Activated CD4-positive, alpha-beta T cell treated with anti-CD3 and anti-CD28 coated beads, Interleukin-2, Interleukin-4, amounts not matched to agents 100 ng/mL and 50 ng/mL, durations not matched to agents 16 hours and 8 hours (primary cell): ENCODE data around the gene ADCY5.

Experiments used
- DNase-seq: peaks from one replicate; pipeline ENCODE4 v3.0.0-alpha.2; 2020; ENCODE audit warnings: low spot score

Gene ADCY5

GRCh38 chr3:123300583-123300982 is 148.3 kb downstream of the ADCY5 start:
- DNase-seq: no peak

GRCh38 chr3:123300056-123300455 is 148.8 kb downstream of the ADCY5 start:
- no peak for DNase-seq

- no peak for DNase-seq
Measured at GRCh38 chr3:123299581-123299980, 149.3 kb downstream of the ADCY5 start.

- DNase-seq: no peak
Measured at GRCh38 chr3:123298903-123299302, 150.0 kb downstream of the ADCY5 start.

- DNase-seq: no peak
Measured at GRCh38 chr3:123297627-123297899, 151.3 kb downstream of the ADCY5 start.

GRCh38 chr3:123296836-123297626 is 151.9 kb downstream of the ADCY5 start:
- no peak for DNase-seq

GRCh38 chr3:123296261-123296660 is 152.6 kb downstream of the ADCY5 start:
- no peak for DNase-seq

GRCh38 chr3:123295901-123296250 is 153.0 kb downstream of the ADCY5 start:
- DNase-seq: no peak

GRCh38 chr3:123295171-123295900 is 153.6 kb downstream of the ADCY5 start:
- no peak for DNase-seq

- no peak for DNase-seq
Measured at GRCh38 chr3:123294296-123294938, 154.5 kb downstream of the ADCY5 start.

GRCh38 chr3:123292321-123293310 is 156.3 kb downstream of the ADCY5 start:
- no peak for DNase-seq

GRCh38 chr3:123291404-123291803 is 157.5 kb downstream of the ADCY5 start:
- no peak for DNase-seq

- no peak for DNase-seq
Measured at GRCh38 chr3:123290962-123291361, 157.9 kb downstream of the ADCY5 start.

- DNase-seq: no peak
Measured at GRCh38 chr3:123290107-123290930, 158.6 kb downstream of the ADCY5 start.

- no peak for DNase-seq
Measured at GRCh38 chr3:123289391-123290106, 159.3 kb downstream of the ADCY5 start.

GRCh38 chr3:123287962-123288302 is 161.0 kb downstream of the ADCY5 start:
- DNase-seq: no peak

GRCh38 chr3:123287051-123287961 is 161.6 kb downstream of the ADCY5 start:
- no peak for DNase-seq

- peak; percentile 55 for DNase-seq
Measured at GRCh38 chr3:123286308-123287023, 162.4 kb downstream of the ADCY5 start.

GRCh38 chr3:123285931-123286307 is 163.0 kb downstream of the ADCY5 start:
- no peak for DNase-seq
